IMR-90 (cell line): ENCODE data around the gene ODAD2. TPM values are rescaled to one million over a fixed set of nuclear protein-coding genes. Genes with fewer than 3 reads are reported as not detected.

Experiments
- ATAC-seq: fragments of 200-7000 bp; cut with Tn5 transposase; 2 replicates; pipeline ENCODE4 v1.9.1; 2020; ENCODE audit warnings: low read depth, mild to moderate bottlenecking, moderate library complexity
- BruUV-seq: library from RNA; stranded (reverse); fragments of 400-500 nt; replicated peaks from 2 replicates; lab custom pipeline; 2021; lab: Mats Ljungman, UMichigan
- CTCF ChIA-PET: fragments of 300-600 bp; formaldehyde crosslinking; extraction: SDS; loops from one replicate; lab custom pipeline; 2021; ENCODE audit warnings: antibody characterized with exemption; lab: Yijun Ruan, JAX
- POLR2A ChIA-PET: fragments of 300-600 bp; sonication (Branson Sonifier 250); formaldehyde crosslinking; loops from one replicate; lab custom pipeline; 2022; ENCODE audit warnings: antibody characterized with exemption; ENCODE audit not compliant: unreplicated experiment; lab: Charles Lee
- DNase-seq: peaks from one replicate; pipeline ENCODE4 v3.0.0; 2013
- H2AFZ ChIP-seq: replicated peaks from 2 replicates; pipeline ENCODE3; 2013; ENCODE audit warnings: low read length, mild to moderate bottlenecking; ENCODE audit not compliant: poor library complexity
- H2AK5ac ChIP-seq: 2 replicates; pipeline ENCODE4 v1.6.1; 2013; ENCODE audit warnings: low read depth, low read length, inconsistent platforms
- H2AK9ac ChIP-seq: replicated peaks from 2 replicates; pipeline ENCODE3; 2013; ENCODE audit warnings: mild to moderate bottlenecking, low read depth, low read length, moderate library complexity; ENCODE audit not compliant: poor library complexity
- H2BK120ac ChIP-seq: 2 replicates; pipeline ENCODE4 v1.6.1; 2013; ENCODE audit warnings: low read depth, low read length, inconsistent platforms
- H2BK15ac ChIP-seq: 3 replicates; pipeline ENCODE4 v1.6.1; 2013; ENCODE audit warnings: low read depth, low read length, inconsistent platforms
- H2BK20ac ChIP-seq: 2 replicates; pipeline ENCODE4 v1.6.1; 2013; ENCODE audit warnings: low read depth, mild to moderate bottlenecking, inconsistent platforms, low read length, moderate library complexity
- H2BK5ac ChIP-seq: 2 replicates; pipeline ENCODE4 v1.6.1; 2013; ENCODE audit warnings: mild to moderate bottlenecking, low read depth, low read length, inconsistent platforms; ENCODE audit not compliant: poor library complexity, severe bottlenecking
- H3K14ac ChIP-seq: replicated peaks from 2 replicates; pipeline ENCODE4 v1.6.1; 2013; ENCODE audit warnings: low read depth, low read length, inconsistent platforms
- H3K18ac ChIP-seq: 2 replicates; pipeline ENCODE4 v1.6.1; 2013; ENCODE audit warnings: low read depth, low read length, control low read depth
- H3K23ac ChIP-seq: 2 replicates; pipeline ENCODE4 v1.6.1; 2013; ENCODE audit warnings: low read depth, low read length, inconsistent platforms
- H3K27ac ChIP-seq: 2 replicates; pipeline ENCODE4 v1.5.1; 2013; ENCODE audit warnings: mild to moderate bottlenecking, control low read depth, low read length; ENCODE audit not compliant: insufficient read depth
- H3K27me3 ChIP-seq: 2 replicates; pipeline ENCODE4 v1.6.1; 2013; ENCODE audit warnings: low read length; ENCODE audit not compliant: control insufficient read depth, insufficient read depth
- H3K36me3 ChIP-seq: 2 replicates; pipeline ENCODE4 v1.6.1; 2013; ENCODE audit warnings: low read length, mixed read lengths; ENCODE audit not compliant: control insufficient read depth, insufficient read depth
- H3K4ac ChIP-seq: 2 replicates; pipeline ENCODE4 v1.6.1; 2013; ENCODE audit warnings: low read depth, low read length, inconsistent platforms
- H3K4me1 ChIP-seq: 2 replicates; pipeline ENCODE4 v1.6.1; 2013; ENCODE audit warnings: low read length, mixed read lengths; ENCODE audit not compliant: control insufficient read depth, insufficient read depth
- H3K4me2 ChIP-seq: 2 replicates; pipeline ENCODE4 v1.6.1; 2013; ENCODE audit warnings: low read depth, mild to moderate bottlenecking, control low read depth, low read length, moderate library complexity
- H3K4me3 ChIP-seq: 2 replicates; pipeline ENCODE4 v1.5.1; 2013; ENCODE audit warnings: low read depth, mild to moderate bottlenecking, control low read depth, low read length, moderate library complexity; ENCODE audit not compliant: insufficient read depth
- H3K56ac ChIP-seq: 2 replicates; pipeline ENCODE4 v1.6.1; 2013; ENCODE audit warnings: low read length, inconsistent platforms; ENCODE audit not compliant: insufficient read depth; ENCODE audit errors: extremely low read depth
- H3K79me1 ChIP-seq, 2 experiments: 2 replicates each; pipeline ENCODE4 v1.6.1; 2013; ENCODE audit warnings: low read length in 2 of 2, inconsistent platforms in 1 of 2, low read depth in 1 of 2
- H3K9ac ChIP-seq: 2 replicates; pipeline ENCODE4 v1.6.1; 2013; ENCODE audit warnings: low read depth, low read length, control low read depth
- H3K9me1 ChIP-seq: 2 replicates; pipeline ENCODE4 v1.6.1; 2013; ENCODE audit warnings: low read length, inconsistent platforms; ENCODE audit not compliant: insufficient read depth
- H3K9me3 ChIP-seq: 2 replicates; pipeline ENCODE4 v1.6.1; 2013; ENCODE audit warnings: low read length; ENCODE audit not compliant: control insufficient read depth, insufficient read depth
- H4K20me1 ChIP-seq: 2 replicates; pipeline ENCODE4 v1.6.1; 2013; ENCODE audit warnings: low read length, inconsistent platforms; ENCODE audit not compliant: insufficient read depth
- H4K5ac ChIP-seq: 2 replicates; pipeline ENCODE4 v1.6.1; 2013; ENCODE audit warnings: mild to moderate bottlenecking, low read depth, low read length, control low read depth
- H4K8ac ChIP-seq, 2 experiments: 2 replicates each; pipeline ENCODE4 v1.6.1; 2013; ENCODE audit warnings: low read depth in 2 of 2, low read length in 2 of 2, control low read depth in 1 of 2, inconsistent platforms in 1 of 2
- H4K91ac ChIP-seq: 2 replicates; pipeline ENCODE4 v1.6.1; 2013; ENCODE audit warnings: low read depth, low read length, inconsistent platforms; ENCODE audit not compliant: insufficient read depth
- BHLHE40 ChIP-seq: fragments of 150-350 bp; IDR thresholded peaks from 2 replicates; pipeline ENCODE4 v1.6.1; 2016; ENCODE audit warnings: mild to moderate bottlenecking, low read depth, low read length
- FOS ChIP-seq: fragments of 150-350 bp; IDR thresholded peaks from 2 replicates; pipeline ENCODE4 v1.6.1; 2016; ENCODE audit warnings: low read depth, low read length
- MAZ ChIP-seq: IDR thresholded peaks from 2 replicates; pipeline ENCODE4 v1.6.1; 2012; ENCODE audit warnings: low read depth, mild to moderate bottlenecking, low read length, improper control_type of control experiment, moderate library complexity, borderline replicate concordance
- MXI1 ChIP-seq: IDR thresholded peaks from 2 replicates; pipeline ENCODE4 v1.6.1; 2012; ENCODE audit warnings: low read depth, mild to moderate bottlenecking, low read length, moderate library complexity, borderline replicate concordance
- POLR2A ChIP-seq: IDR thresholded peaks from 2 replicates; pipeline ENCODE4 v1.6.1; 2012; ENCODE audit warnings: mild to moderate bottlenecking, low read depth, low read length
- RFX5 ChIP-seq: IDR thresholded peaks from 2 replicates; pipeline ENCODE4 v1.8.0; 2012; ENCODE audit warnings: low read depth, mild to moderate bottlenecking, low read length, moderate library complexity
- SMC3 ChIP-seq: fragments of 150-350 bp; IDR thresholded peaks from 2 replicates; pipeline ENCODE4 v1.6.1; 2016; ENCODE audit warnings: low read depth, mild to moderate bottlenecking, antibody characterized with exemption, low read length, moderate library complexity
- WGBS, 2 experiments: methylation state at CpG; one replicate each; pipeline versions ENCODE4 v1.1.5 to v1.1.7; 2013; ENCODE audit warnings: missing lambda C conversion rate in 2 of 2; ENCODE audit not compliant: insufficient read length in 1 of 2; ENCODE audit errors: extremely low coverage in 2 of 2; 5-methylcytosine and 5-hydroxymethylcytosine counted together
- dilution Hi-C: fragments of 300-500 bp; cut with HindIII; formaldehyde crosslinking; loops from one replicate; pipeline ENCODE4 v1.14.3; 2018; ENCODE audit warnings: low sequenced_read_pairs; ENCODE audit not compliant: unreplicated experiment
- in situ Hi-C: fragments of 300-500 bp; cut with MboI; formaldehyde crosslinking; loops from 3 replicates; pipeline ENCODE4 v1.14.3; 2019; ENCODE audit warnings: low sequenced_read_pairs, inconsistent platforms, mixed read lengths
- intact Hi-C: fragments of 100-400 bp; cut with micrococcal nuclease; formaldehyde crosslinking; loops from 2 replicates; pipeline ENCODE4 v1.10.0; 2022
- polyA plus RNA-seq, 3 experiments: library from polyadenylated mRNA; depleted of rRNA; stranded (reverse); fragments of >200 nt; gene quantifications; 2 replicates each; pipeline ENCODE4 v1.2.3, GENCODE V29; 2012; ENCODE audit warnings: low replicate concordance in 1 of 3
- total RNA-seq: library from RNA; depleted of rRNA; stranded (reverse); fragments of >200 nt; gene quantifications from 2 replicates; pipeline ENCODE4 v1.2.3, GENCODE V29; 2012

Gene ODAD2
- total and polyA plus RNA-seq, 2 of the 4 experiments (the other 2 are of a cell fraction), result 0.53 to 0.72 TPM

DNA sequence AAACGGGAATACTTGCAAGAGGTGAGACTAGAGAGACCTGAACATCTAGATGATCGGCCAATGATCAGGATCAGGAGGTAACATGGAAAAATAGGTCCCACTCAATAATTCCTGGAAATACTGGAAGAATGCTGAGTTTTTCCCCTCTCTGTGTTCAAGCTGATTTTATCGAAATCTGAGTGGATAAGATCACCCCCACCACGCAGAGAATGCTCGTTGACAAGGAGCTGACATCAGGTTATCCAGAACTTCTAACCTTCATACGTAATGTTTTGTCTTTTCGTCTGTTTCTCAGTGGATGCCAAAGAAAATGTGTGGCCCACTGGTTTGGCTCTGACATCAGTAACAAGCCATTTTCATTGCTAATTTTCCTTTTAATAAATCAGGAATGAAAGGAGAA is 194.7 kb downstream of the ODAD2 start:
- Histone ChIP-seq H4K20me1 (no peaks in the 10 kb centered on the region), H2AK9ac (no peak overlapping the region), H3K23ac (no peak overlapping the region), H3K9me3 (no peaks in the 10 kb centered on the region), H3K36me3 (no peaks in the 10 kb centered on the region), H3K18ac (no peak overlapping the region), H3K27ac (no peak overlapping the region), H4K8ac (no peak overlapping the region), H3K9ac (no peak overlapping the region), H4K5ac (no peak overlapping the region), H3K27me3 (peaks cover 12% of the 10 kb centered on the region), H2BK120ac (no peak overlapping the region), H4K91ac (no peak overlapping the region), H3K4ac (no peak overlapping the region), H3K4me3 (no peak overlapping the region), H2AFZ (no peak overlapping the region), H3K79me1 (no peaks in the 10 kb centered on the region), H3K9me1 (no peaks in the 10 kb centered on the region), H3K4me2 (no peak overlapping the region), H2BK20ac (no peak overlapping the region), H3K56ac (no peak overlapping the region), H3K14ac (no peak overlapping the region), H2AK5ac (no peak overlapping the region), H2BK15ac (no peak overlapping the region), H3K4me1 (no peaks in the 10 kb centered on the region), H2BK5ac (no peak overlapping the region)
- dilution Hi-C loops (no loop called here), in situ Hi-C loops (no loop called here), intact Hi-C loops (no loop called here)
- DNase-seq, result no peak
- POLR2A ChIA-PET, result no interaction called here
- ATAC-seq, result no peak
- WGBS, 2 experiments, result no CpG with 5 or more reads among the region's 7 CpGs
- BruUV-seq, result no TSS peak
- no peak for TF ChIP-seq RFX5
- no peak for TF ChIP-seq SMC3
- TF ChIP-seq BHLHE40, result no peak
- TF ChIP-seq POLR2A, result no peak
- TF ChIP-seq MAZ, result no peak
- TF ChIP-seq MXI1, result no peak
- TF ChIP-seq FOS, result no peak
- CTCF ChIA-PET, result interaction anchor here (0.9 kb wide), 1 partner anchor 13 kb away, joined by 3 read pairs; no protein-coding TSS in a partner anchor
